Smooth muscle cell of the brain vasculature (primary cell): ENCODE results near the gene TMEM80.
"Not testable (repeated sequence)": the region's sequence is repeated elsewhere in the genome, so short reads cannot be mapped to it uniquely, and the experiment has no call there.

Experiments
- DNase-seq: peaks from one replicate; pipeline ENCODE4 v3.0.0-alpha.2; 2012; ENCODE audit warnings: low read depth, low spot score

Gene TMEM80

GRCh38 chr11:695538-696248 is at the start of gene TMEM80:
TSS of gene TMEM80 (plus strand) at chr11:695816. CDS start at chr11:695828, 12 bp downstream.
- peak; percentile 97 for DNase-seq

- DNase-seq, result no peak
These were observed 49.4 kb upstream of the TMEM80 start for GRCh38 chr11:646214-646613.

- DNase-seq, result not testable (repeated sequence)
These were observed 47.9 kb upstream of the TMEM80 start for GRCh38 chr11:647672-648158.

- no peak for DNase-seq
These were observed 45.1 kb upstream of the TMEM80 start for GRCh38 chr11:650482-650881.

- not testable (repeated sequence) for DNase-seq
These were observed 42.5 kb upstream of the TMEM80 start for GRCh38 chr11:653136-653535.

GRCh38 chr11:653837-654236 is 41.8 kb upstream of the TMEM80 start:
- no peak for DNase-seq

- not testable (repeated sequence) for DNase-seq
These were observed 41.2 kb upstream of the TMEM80 start for GRCh38 chr11:654444-654843.

- no peak for DNase-seq
These were observed 40.4 kb upstream of the TMEM80 start for GRCh38 chr11:655036-655726.

- DNase-seq, result no peak
These were observed 39.2 kb upstream of the TMEM80 start for GRCh38 chr11:656426-656825.

- no peak for DNase-seq
These were observed 38.8 kb upstream of the TMEM80 start for GRCh38 chr11:656866-657265.

GRCh38 chr11:657691-658126 is 37.9 kb upstream of the TMEM80 start:
- DNase-seq, result no peak

GRCh38 chr11:659532-660085 is 36.0 kb upstream of the TMEM80 start:
- no peak for DNase-seq

- DNase-seq, result no peak
These were observed 35.3 kb upstream of the TMEM80 start for GRCh38 chr11:660281-660680.

GRCh38 chr11:660681-661444 is 34.8 kb upstream of the TMEM80 start:
- DNase-seq, result no peak

- DNase-seq, result peak; percentile 13
These were observed 32.8 kb upstream of the TMEM80 start for GRCh38 chr11:662689-663274.

GRCh38 chr11:665062-665703 is 30.4 kb upstream of the TMEM80 start:
- DNase-seq, result no peak

- peak; percentile 7 for DNase-seq
These were observed 29.8 kb upstream of the TMEM80 start for GRCh38 chr11:665704-666281.

GRCh38 chr11:673866-674265 is 21.8 kb upstream of the TMEM80 start:
- no peak for DNase-seq

GRCh38 chr11:674406-674805 is 21.2 kb upstream of the TMEM80 start:
- no peak for DNase-seq

GRCh38 chr11:678297-678696 is 17.3 kb upstream of the TMEM80 start:
- DNase-seq, result no peak
